HL-60/S4 treated with phorbol 12-myristate 13-acetate at 8.2 ng/mL for 4 days and 3 days (cell line): ENCODE measurements around the gene ID1.

ENCODE experiments used
- in situ Hi-C: fragments of 300-500 bp; cut with MboI; formaldehyde crosslinking; loops from 2 replicates; pipeline ENCODE4 v1.15.0; 2022; ENCODE audit warnings: low sequenced_read_pairs

The ID1 gene

DNA sequence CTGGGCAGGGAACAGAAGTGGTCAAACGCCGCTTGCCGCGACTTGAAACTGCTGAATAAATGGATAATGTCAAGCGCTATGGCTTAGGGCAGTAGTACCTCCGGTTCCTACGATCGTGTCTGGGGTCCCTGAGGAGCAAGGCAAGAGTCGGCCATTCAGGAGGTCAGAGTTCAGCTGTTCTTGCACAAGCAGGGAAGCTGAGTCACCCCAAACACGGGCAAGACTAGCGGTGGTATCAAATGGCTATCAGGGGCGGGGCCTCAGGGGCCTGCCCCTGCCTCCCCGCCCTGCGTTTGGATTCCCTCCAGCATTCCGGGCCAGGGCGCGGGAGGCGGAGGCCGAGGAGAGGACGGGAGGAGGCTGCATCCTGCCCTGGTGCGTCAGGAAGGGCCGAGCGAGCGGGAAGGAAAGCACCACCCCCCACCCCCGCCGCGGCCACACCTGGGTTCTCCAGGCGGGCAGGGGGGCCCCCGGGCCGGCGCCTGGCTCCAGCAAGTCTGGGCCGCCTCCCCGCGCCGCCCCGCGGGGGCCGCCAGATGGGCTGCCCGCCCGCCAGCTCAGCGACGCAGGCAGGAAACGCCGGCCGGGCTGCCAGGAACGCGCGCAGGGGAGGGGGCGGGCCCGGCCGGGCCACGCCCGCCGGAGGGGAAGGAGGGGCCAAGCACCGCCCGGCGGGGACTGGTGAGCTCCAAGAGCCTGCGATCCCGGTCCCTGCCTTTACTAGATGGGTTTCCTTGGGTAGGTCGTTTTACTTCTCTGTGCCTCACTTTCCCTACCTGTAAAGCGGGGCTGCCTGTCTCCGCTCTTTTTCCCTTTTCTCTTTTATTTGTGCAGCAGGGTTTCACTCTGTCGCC, 32.2 kb upstream of the ID1 start:
- in situ Hi-C loops, result no loop called here

DNA sequence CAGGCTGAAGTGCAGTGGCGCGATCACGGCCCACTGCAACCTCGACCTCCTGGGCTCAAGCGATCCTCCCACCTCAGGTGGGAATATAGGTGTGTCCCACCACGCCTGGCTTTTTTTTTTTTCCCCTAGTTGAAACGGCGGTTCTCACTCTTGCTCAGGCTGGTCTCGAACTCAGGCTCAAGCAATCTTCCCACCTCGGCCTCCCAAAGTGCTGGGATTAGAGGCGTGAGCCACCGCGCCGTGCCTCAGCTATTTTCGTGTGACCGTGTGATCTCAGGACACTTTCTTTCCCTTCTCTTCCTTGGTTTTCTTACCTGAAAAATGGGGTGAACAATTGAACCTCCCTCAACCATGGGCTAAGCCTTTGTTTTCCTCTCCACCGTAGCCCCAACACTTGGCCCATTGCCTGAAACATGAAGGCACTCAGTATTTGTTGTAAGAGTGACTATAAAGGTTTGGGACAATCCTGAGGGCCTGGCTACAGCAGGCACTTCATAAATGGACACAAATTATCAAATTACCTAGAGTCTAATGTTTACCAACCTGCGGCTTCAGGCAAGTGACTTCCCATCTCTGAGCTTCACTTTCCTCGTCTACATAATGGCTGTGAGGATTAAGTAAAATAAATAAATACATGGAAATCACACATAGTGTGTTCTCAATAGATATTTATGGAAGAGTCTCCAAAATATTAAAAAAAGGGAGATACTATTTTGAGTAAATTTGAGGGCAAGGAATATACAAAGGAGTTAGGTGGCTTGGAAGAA, 31.4 kb upstream of the ID1 start:
- in situ Hi-C loops, result no loop called here

DNA sequence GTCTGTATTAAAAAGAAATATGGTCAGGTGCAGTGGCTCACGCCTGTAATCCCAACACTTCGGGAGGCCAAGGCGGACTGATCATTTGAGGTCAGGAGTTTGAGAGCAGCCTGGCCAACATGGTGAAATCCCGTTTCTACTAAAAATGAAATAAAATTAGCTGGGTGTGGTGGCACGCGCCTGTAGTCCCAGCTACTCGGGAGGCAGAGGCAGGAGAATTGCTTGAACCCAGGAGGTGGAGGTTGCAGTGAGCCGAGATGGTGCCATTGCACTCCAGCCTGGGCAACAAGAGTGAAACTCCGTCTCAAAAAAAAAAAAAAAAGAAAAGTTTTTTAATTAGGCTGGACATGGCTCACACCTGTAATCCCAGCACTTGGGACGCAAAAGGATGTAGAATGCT, 30.1 kb upstream of the ID1 start:
- in situ Hi-C loops, result loop anchor here (25.0 kb wide), 1 partner anchor 162 kb away; the partner anchor contains the start of gene TPX2

DNA sequence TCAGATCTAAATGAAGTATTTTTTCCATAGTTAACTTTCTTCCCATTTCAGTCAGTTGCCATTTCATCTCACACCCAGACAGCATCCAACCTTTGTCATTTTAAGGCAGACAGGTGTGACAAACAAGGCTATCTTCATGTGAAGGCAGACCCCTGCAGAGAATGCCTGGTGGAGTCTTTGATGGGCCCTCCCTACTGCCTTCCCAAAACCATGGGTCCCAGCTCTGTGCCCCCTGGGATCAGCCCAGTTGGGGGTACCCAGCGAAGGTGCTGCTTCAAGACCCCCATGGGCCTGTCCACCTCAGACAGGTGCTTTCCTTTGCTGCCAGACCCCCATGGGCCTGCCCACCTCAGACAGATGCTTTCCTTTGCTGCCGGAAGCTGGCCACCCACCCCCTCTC, 28.3 kb upstream of the ID1 start:
- in situ Hi-C loops, result loop anchor here (25.0 kb wide), 1 partner anchor 161 kb away; the partner anchor contains the start of gene TPX2

DNA sequence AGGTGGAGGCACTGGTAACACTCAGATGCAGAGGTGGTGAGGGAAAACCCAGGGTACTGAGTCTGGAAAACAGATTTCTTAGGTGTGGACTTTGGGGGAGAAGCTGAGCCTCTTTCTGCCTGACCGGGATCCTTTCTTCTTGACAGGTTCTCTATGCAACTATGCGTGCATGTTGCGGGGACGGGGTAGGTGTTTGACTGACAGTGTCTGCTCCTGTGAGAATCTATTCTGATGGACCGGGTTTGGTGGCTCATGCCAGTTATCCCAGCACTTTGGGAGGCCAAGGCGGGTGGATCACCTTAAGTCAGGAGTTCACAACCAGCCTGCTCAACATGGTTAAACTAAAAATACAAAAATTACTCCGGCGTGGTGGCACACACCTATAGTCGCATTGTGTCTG, 27.9 kb upstream of the ID1 start:
- in situ Hi-C loops, result loop anchor here (25.0 kb wide), 1 partner anchor 160 kb away; the partner anchor contains the start of gene TPX2

DNA sequence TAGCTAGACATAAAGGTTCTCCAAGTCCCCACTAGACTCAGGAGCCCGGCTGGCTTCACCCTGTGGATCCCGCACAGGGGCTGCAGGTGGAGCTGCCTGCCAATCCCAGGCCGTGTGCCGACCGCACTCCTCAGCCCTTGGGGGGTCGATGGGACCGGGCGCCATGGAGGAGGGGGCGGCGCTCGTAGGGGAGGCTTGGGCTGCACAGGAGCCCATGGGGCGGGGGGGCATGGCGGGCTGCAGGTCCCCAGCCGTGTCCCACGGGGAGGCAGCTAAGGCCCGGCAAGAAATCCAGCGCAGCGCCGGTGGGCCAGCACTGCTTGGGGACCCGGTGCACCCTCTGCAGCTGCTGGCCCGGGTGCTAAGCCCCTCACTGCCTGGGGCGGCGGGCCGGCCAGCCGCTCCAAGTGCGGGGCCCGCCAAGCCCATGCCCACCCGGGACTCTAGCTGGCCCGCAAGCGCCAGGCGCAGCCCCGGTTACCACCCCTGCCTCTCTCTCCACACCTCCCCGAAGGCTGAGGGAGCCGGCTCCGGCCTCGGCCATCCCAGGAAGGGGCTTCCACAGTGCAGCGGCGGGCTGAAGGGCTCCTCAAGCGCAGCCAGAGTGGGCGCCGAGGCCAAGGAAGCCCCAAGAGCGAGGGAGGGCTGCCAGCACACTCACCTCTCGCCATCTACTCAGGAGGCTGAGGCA, 26.5 kb upstream of the ID1 start:
- in situ Hi-C loops, result loop anchor here (25.0 kb wide), 1 partner anchor 159 kb away; the partner anchor contains the start of gene TPX2

DNA sequence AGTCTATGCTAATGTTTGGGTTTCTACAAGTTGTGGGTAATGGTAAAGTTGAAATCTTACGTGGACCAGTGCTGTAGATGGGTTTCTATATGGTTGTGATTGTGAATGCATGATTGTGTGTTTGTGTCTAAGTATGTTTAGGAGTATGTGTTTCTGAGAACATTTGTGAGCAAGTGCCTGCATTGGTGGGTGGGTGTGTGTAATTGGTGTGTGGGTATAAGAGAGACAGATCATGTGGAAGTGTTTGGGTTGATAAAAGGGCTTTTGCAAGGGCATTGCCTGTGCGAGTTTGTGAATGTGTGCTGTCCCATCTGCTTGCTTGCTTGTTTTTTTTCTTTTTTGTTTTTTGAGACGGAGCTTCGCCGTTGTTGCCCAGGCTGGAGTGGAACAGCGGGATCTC, 25.8 kb upstream of the ID1 start:
- in situ Hi-C loops, result loop anchor here (25.0 kb wide), 1 partner anchor 158 kb away; the partner anchor contains the start of gene TPX2

DNA sequence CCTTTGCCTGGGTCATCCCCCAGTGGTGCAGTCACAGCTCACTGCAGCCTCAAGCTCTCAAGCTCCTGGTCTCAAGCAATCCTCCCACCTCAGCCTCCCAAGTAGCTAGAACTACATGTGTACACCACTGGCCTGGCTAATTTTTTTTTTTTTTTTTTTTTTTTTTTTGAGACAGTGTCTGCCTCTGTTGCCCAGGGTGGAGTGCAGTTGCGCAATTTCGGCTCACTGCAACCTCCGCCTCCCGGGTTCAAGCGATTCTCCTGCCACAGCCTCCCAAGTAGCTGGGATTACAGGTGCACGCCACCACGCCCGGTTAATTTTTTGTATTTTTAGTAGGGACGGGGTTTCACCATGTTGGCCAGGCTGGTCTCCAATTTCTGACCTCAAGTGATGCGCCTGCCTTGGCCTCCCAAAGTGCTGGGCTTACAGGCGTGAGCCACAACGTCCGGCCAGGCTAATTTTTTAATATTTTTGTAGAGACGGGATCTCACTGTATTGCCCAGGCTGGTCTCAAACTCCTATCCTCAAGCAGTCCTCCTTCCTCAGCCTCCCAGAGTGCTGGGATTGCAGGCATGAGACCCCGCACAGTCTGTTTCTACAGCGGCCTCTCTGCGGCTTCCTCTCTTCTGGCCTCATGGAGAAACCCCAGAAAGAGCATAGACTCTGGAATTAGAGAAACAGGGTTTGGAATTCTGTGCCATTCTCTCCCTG, 25.0 kb upstream of the ID1 start:
- in situ Hi-C loops, result loop anchor here (25.0 kb wide), 1 partner anchor 157 kb away; the partner anchor contains the start of gene TPX2

DNA sequence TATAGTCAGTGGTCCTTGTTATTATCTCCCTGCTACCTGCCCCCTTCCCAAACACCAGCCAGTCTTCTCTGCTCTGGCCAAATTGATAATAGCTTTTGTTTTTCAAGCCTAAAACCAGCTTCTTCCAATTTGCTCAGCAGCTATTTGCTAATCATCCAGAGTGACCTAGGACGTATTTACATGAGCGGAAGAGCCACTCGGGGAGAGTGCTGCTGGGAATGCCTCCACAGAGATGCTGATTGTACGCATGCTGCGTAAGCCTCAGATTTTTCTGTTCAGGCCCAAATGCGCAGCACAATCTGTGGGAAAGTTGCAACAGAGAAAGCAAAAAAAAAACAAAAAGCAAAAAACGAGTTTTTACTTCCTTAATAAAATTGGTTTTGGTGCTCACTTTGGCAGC, 24.4 kb upstream of the ID1 start:
- in situ Hi-C loops, result loop anchor here (25.0 kb wide), 1 partner anchor 157 kb away; the partner anchor contains the start of gene TPX2

DNA sequence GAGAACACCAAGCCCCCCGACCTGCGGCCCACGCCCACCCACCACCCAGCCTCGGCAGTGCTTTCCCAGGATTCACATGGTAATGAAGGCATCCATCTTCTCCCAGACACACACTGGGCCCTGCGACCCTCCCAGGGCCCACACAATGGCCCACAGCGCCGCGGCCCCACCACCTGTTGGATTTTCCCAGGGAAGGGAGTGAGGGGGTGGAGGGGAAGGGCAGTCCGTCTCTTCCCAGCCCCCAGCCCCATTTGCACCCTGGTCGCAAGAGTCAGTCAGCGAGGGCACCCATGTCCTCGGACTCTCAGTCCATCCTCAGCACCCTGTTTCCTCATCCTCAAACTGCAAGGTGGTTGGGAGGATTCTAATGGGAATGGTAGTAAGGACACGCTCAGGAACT, 23.7 kb upstream of the ID1 start:
- in situ Hi-C loops, result loop anchor here (25.0 kb wide), 1 partner anchor 156 kb away; the partner anchor contains the start of gene TPX2

DNA sequence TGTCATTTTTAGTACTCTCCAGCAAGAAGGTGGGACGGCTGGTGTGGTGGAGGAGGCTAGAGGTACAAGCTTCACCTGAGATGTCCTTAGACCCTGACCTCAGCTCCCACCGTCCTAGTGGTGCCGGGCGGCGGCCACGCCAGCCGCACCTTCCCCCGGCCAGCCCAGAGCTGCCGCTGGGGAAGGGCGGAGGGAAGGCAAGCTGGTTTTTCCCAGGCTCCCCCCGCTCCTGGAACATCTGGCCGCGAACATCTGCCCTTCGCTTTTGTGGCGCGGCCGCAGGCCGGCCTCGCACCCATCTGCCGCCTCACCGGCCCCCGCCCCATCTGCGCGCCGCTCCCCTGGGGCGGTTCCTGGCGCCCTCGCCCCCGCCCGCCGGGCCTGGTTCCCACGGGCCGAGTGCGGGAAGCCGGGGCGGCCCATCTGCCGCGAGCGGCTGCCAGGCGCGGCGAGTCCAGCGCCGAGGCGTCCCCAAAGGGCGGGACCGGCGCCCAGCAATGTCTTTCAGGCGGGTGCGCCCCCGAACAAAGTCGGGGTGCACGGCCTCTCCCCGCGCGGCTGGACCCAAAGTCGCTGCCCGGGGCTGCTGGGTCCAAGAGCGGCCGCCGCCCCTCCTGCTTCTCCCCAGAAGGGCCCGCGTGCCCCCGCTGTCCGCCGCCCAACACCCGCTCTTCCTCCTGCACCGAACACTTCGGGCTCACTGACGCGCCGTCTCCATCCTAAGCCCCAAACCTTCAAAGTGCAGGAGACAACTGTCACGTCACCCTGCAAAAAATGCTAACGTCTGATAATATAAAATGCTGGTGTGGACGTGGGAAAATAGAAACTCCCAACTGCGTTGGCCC, 17.3 kb upstream of the ID1 start:
- in situ Hi-C loops, result loop anchor here (25.0 kb wide), 1 partner anchor 150 kb away; the partner anchor contains the start of gene TPX2

DNA sequence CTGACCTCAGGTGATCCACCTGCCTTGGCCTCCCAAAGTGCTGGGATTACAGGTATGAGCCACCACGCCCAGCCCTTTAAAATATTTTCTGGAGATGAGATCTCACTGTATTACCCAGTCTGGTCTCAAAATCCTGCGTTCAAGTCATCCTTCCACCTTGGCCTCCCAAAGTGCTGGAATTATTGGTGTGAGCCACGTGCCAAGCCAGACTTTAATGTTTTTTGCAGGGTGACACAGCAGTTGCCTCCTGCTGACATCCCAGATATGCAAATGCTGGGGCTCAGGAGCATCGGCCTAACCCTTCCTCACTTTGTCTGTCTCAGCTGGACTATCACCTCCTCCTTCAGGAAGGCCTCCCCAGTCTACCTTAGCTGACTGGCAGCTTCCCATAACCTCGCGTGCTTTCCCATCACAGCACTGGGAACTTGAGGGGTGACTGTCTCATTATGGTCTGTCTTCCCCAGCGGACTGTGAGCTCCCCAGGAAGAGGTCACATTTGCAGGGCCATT, 14.3 kb upstream of the ID1 start:
- in situ Hi-C loops, result loop anchor here (25.0 kb wide), 1 partner anchor 147 kb away; the partner anchor contains the start of gene TPX2

DNA sequence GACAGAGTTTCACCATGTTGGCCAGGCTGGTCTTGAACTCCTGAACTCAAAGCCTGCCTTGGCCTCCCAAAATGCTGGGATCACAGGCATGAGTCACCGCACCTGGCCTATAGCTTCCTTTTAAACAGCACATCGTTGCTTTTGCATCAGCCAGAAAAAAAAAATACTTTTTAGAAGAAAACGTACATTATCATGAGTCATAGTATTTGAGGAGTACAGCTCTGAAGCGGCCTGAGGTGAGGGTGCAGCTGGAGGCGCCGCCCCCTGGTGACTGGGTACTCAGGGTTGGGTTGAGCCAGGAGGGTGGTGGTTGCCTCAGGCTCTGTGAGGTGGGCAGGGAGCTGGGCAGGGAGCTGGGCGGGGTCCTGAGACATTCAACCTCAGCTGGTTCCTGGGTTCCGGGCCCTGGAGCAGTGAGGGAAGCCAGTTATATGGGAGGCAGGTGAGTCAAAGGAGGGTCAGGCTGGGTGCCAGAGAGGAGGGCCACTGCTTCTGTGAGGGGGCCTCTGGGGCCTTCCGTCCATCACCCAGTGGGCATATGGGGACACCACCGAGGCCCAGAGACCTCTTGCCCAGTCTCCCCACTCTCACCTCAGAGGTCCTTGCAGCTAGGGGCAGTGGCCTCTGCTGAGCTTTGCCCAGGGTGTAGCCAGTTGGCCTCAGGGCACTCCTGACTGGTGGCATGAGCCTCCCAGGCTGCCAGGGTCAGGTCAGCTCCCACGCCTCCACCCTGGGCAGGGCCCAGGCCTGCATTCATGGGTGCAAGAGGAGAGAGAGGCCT, 11.7 kb upstream of the ID1 start:
- in situ Hi-C loops, result loop anchor here (25.0 kb wide), 1 partner anchor 144 kb away; the partner anchor contains the start of gene TPX2

DNA sequence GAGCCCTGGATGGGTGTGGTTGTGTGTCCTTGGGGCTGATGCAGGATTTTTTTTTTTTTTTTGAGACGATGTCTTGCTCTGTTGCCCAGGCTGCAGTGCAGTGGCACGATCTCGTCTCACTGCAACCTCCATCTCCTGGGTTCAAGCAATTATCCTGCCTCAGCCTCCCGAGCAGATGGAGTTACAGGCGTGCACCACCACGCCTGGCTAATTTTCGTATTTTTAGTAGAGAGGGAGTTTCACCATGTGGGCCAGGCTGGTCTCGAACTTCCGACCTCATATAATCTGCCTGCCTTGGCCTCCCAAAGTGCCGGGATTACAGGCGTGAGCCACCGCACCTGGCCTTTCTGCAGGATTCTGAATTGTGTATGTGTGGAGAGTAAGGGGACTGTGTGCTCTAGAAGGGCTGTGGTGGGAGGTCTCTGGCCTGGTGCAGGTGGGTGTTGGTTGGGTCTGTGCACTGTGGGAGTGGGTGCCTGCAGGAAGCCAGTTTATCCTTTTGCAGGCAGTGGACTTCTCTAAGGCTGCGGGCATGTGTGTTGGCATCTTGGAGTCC, 11.0 kb upstream of the ID1 start:
- in situ Hi-C loops, result loop anchor here (25.0 kb wide), 1 partner anchor 143 kb away; the partner anchor contains the start of gene TPX2

DNA sequence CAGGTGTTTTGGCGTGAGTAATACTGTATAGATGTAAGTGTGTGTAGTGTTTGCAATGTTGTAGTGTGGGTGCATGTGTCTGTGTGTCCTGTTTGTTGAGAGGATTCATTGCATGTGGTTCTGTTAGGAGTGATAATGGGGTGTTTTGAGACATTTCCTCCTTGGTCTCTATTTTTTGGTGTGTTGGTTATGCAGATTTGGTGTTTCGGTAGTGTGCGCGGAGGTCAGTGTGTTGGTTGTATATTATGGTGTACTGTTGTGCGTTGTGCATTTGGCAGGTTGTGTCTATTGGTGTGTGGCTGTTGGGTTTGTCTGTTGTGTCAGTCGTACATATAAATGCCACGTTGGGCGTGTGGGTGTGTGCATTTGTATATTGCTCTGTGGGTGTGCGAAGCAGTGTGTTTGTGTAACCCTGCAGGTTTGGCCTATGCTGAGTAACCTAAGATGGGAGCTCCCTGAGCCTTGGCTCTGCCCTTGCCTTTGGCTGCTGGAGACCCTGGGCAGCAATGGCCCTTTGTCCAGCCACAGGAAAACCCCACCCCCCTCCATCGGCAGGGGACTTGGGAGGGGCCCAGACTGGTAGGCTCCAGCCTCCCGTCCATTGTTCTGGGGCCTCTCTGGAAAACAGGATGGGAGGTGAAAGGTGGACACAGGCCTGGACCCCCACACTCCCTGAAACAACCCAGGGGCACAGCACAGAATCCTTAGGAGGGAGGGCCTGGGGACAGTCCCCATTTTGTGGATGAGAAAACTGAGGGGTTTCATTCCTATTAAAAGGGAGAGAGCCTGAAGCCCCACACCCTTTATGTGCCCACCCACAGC, 10.3 kb upstream of the ID1 start:
- in situ Hi-C loops, result loop anchor here (25.0 kb wide), 1 partner anchor 143 kb away; the partner anchor contains the start of gene TPX2

DNA sequence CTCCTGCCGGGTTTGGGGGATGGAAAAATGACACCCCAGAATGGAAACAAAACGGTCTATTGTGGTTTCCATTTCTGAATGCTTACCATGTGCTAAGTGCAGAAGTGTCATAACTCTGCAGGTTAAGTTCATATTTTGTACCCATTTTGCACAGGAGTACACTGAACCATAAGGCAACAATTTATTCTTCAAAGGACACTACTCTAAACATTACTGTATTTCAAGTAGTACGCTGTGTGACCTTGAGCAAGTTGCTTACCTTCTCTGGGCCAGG, 9.8 kb upstream of the ID1 start:
- in situ Hi-C loops, result loop anchor here (25.0 kb wide), 1 partner anchor 142 kb away; the partner anchor contains the start of gene TPX2
